ENCODE data around the gene CDCA8. TPM values are rescaled to one million over a fixed set of nuclear protein-coding genes. Genes with fewer than 3 reads are reported as not detected.

The CDCA8 gene
- total RNA-seq, 1 experiment from 2014 or later, result 64.7 TPM

DNA sequence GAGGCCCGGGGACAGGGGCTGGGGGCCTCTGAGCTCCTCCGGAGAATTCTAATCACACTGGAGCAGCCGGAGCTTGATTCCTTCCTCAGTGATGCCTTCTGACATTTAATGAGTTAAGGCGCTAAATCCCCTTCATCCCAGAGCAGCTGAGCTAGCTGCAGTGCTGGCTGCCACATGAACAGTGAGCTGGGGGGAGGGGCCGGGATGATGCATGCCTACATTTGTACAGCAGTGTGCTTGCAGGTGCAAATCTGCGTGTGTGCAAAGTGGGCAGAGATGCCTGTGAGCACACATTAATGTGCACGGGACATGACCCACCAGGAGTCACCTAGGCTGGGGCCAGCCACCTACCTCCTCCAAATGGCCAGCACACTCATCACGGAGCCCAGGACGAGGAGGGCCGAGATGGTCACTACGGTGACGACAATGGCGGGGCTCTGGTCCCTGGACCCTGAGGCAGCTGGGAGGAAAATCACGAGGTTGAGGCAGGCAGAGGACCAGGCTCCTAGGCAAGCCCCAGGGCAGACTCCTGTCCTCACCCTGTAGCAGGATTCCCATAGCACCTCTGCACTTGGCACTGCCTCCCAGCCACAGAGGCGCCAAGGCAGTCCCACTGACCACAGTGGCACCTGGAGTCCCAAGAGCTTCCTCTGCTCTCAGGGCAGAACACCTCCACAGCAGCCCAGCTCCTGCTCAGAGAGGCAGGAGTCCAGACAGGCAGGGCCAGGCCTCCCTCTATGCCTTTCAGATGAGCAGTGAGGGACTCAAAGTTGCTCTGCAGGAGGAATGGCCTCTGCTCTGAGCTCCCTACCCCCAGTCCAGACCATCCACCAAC lies 34.7 kb downstream of the CDCA8 start:
- no peaks in the 10 kb centered on the region for H3K9me3 ChIP-seq (ENCODE audit: low read depth, low read length, poor library complexity, severe bottlenecking)
- no peaks in the 10 kb centered on the region for H3K36me3 ChIP-seq (ENCODE audit: insufficient read depth, low read length, poor library complexity, severe bottlenecking)
- no peak for TF ChIP-seq EZH2 (IDR thresholded peaks at IDR 0.05; ENCODE audit: borderline replicate concordance, low read depth, low read length, poor library complexity, severe bottlenecking)
- TF ChIP-seq, protein P1, sequence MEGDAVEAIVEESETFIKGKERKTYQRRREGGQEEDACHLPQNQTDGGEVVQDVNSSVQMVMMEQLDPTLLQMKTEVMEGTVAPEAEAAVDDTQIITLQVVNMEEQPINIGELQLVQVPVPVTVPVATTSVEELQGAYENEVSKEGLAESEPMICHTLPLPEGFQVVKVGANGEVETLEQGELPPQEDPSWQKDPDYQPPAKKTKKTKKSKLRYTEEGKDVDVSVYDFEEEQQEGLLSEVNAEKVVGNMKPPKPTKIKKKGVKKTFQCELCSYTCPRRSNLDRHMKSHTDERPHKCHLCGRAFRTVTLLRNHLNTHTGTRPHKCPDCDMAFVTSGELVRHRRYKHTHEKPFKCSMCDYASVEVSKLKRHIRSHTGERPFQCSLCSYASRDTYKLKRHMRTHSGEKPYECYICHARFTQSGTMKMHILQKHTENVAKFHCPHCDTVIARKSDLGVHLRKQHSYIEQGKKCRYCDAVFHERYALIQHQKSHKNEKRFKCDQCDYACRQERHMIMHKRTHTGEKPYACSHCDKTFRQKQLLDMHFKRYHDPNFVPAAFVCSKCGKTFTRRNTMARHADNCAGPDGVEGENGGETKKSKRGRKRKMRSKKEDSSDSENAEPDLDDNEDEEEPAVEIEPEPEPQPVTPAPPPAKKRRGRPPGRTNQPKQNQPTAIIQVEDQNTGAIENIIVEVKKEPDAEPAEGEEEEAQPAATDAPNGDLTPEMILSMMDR (conservative IDR thresholded peaks at IDR 0.05; ENCODE audit: low read depth, low read length), result no peak
- H3K4me1 ChIP-seq (ENCODE audit: insufficient read depth, low read length, poor library complexity, severe bottlenecking), result no peaks in the 10 kb centered on the region
- H3K4me3 ChIP-seq (ENCODE audit: low read depth, low read length, poor library complexity, severe bottlenecking), result no peak overlapping the region
- ChIA-PET CTCF (no interaction called here), POLR2A (ENCODE audit: low non-redundant PET) (no interaction called here)
- no peak for DNase-seq (ENCODE audit: low spot score)
- BruUV-seq (replicated peaks), result no TSS peak
- H3K27ac ChIP-seq (ENCODE audit: low read depth, low read length, poor library complexity, severe bottlenecking), result no peak overlapping the region
- intact Hi-C loops (cut with micrococcal nuclease; ENCODE audit: unreplicated experiment), result no loop called here
- peaks cover 59% of the 10 kb centered on the region for H3K27me3 ChIP-seq (replicated peaks; ENCODE audit: insufficient read depth, low read depth, low read length, poor library complexity)

DNA sequence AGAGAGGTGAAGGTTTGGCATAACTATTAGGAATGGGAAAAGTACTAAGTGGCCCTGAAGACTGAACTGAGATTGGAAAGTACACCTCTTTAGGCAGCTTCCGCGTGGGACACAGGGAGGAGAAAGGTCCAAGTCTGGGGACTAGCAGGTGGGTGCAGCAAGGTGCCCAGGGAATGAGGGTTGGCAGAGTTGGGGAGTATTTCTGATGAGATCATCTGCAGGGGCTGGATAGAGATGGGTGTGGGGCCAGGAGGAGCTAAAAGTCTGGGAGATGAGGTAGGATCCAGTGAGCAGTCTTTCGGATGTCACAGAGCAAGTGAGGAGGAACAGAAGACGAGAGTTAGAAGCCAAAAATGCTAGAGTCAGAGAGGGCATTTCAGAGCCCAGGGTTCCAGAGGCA lies 36.1 kb downstream of the CDCA8 start:
- intact Hi-C loops (cut with micrococcal nuclease; ENCODE audit: unreplicated experiment), result no loop called here
- DNase-seq (ENCODE audit: low spot score), result no peak
- Histone ChIP-seq H3K27me3 (replicated peaks; ENCODE audit: insufficient read depth, low read depth, low read length, poor library complexity) (peaks cover 59% of the 10 kb centered on the region), H3K4me1 (ENCODE audit: insufficient read depth, low read length, poor library complexity, severe bottlenecking) (no peaks in the 10 kb centered on the region), H3K36me3 (ENCODE audit: insufficient read depth, low read length, poor library complexity, severe bottlenecking) (no peaks in the 10 kb centered on the region), H3K9me3 (ENCODE audit: low read depth, low read length, poor library complexity, severe bottlenecking) (no peaks in the 10 kb centered on the region), H3K4me3 (ENCODE audit: low read depth, low read length, poor library complexity, severe bottlenecking) (no peak overlapping the region), H3K27ac (ENCODE audit: low read depth, low read length, poor library complexity, severe bottlenecking) (no peak overlapping the region)
- BruUV-seq (replicated peaks), result no TSS peak
- ChIA-PET POLR2A (ENCODE audit: low non-redundant PET) (no interaction called here), CTCF (no interaction called here)
- no peak for TF ChIP-seq EZH2 (IDR thresholded peaks at IDR 0.05; ENCODE audit: borderline replicate concordance, low read depth, low read length, poor library complexity, severe bottlenecking)
- TF ChIP-seq, protein P1 (conservative IDR thresholded peaks at IDR 0.05; ENCODE audit: low read depth, low read length), result no peak

- Histone ChIP-seq H3K27me3 (replicated peaks; ENCODE audit: insufficient read depth, low read depth, low read length, poor library complexity) (peaks cover 56% of the 10 kb centered on the region), H3K4me3 (ENCODE audit: low read depth, low read length, poor library complexity, severe bottlenecking) (no peak overlapping the region), H3K9me3 (ENCODE audit: low read depth, low read length, poor library complexity, severe bottlenecking) (no peaks in the 10 kb centered on the region), H3K27ac (ENCODE audit: low read depth, low read length, poor library complexity, severe bottlenecking) (no peak overlapping the region), H3K4me1 (ENCODE audit: insufficient read depth, low read length, poor library complexity, severe bottlenecking) (no peaks in the 10 kb centered on the region), H3K36me3 (ENCODE audit: insufficient read depth, low read length, poor library complexity, severe bottlenecking) (no peaks in the 10 kb centered on the region)
- BruUV-seq (replicated peaks), result no TSS peak
- DNase-seq (ENCODE audit: low spot score), result no peak
- intact Hi-C loops (cut with micrococcal nuclease; ENCODE audit: unreplicated experiment), result no loop called here
- ChIA-PET CTCF (no interaction called here), POLR2A (ENCODE audit: low non-redundant PET) (interaction anchor here (0.7 kb wide), 1 partner anchor 17 kb away, joined by 3 read pairs; no protein-coding TSS in a partner anchor)
- TF ChIP-seq, protein P1 (conservative IDR thresholded peaks at IDR 0.05; ENCODE audit: low read depth, low read length), result no peak
- no peak for TF ChIP-seq EZH2 (IDR thresholded peaks at IDR 0.05; ENCODE audit: borderline replicate concordance, low read depth, low read length, poor library complexity, severe bottlenecking)
Observed at GRCh38 chr1:37730376-37730775, 38.1 kb downstream of the CDCA8 start.

Measured in A673 (cell line).